K562 (cell line): Measurements from ENCODE around the gene RBPJ.

Source experiments
- ESRRB ChIP-seq: fragments of 250-450 bp; sonication (Bioruptor Pico); IDR thresholded peaks from 2 replicates; pipeline ENCODE4 v1.5.0; 2020; ENCODE audit warnings: mild to moderate bottlenecking, moderate library complexity, borderline replicate concordance
- POLR2A ChIP-seq: fragments of 450-650 bp; conservative IDR thresholded peaks from 2 replicates; pipeline ENCODE4 v1.6.1; 2016
- TF ChIP-seq, protein P1 (sequence below), 3 experiments: IDR thresholded peaks in 2 of 3; conservative IDR thresholded peaks in 1 of 3; 2 replicates each; pipeline ENCODE4 v1.5.1; 2011 to 2012; ENCODE audit warnings: low read length in 3 of 3, mild to moderate bottlenecking in 3 of 3, control low read depth in 2 of 3, improper control_type of control experiment in 1 of 3, inconsistent platforms in 1 of 3, low read depth in 1 of 3, mixed read lengths in 1 of 3, moderate library complexity in 1 of 3; ENCODE audit not compliant: insufficient read depth in 2 of 3

- TF ChIP-seq POLR2A (no peak), ESRRB (CRISPR knock-in tag) (no peak)
- TF ChIP-seq, protein P1, sequence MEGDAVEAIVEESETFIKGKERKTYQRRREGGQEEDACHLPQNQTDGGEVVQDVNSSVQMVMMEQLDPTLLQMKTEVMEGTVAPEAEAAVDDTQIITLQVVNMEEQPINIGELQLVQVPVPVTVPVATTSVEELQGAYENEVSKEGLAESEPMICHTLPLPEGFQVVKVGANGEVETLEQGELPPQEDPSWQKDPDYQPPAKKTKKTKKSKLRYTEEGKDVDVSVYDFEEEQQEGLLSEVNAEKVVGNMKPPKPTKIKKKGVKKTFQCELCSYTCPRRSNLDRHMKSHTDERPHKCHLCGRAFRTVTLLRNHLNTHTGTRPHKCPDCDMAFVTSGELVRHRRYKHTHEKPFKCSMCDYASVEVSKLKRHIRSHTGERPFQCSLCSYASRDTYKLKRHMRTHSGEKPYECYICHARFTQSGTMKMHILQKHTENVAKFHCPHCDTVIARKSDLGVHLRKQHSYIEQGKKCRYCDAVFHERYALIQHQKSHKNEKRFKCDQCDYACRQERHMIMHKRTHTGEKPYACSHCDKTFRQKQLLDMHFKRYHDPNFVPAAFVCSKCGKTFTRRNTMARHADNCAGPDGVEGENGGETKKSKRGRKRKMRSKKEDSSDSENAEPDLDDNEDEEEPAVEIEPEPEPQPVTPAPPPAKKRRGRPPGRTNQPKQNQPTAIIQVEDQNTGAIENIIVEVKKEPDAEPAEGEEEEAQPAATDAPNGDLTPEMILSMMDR (IDR thresholded peaks at IDR 0.05 in 2 of 3, conservative IDR thresholded peaks at IDR 0.05 in 1 of 3; ENCODE audit: insufficient read depth in 2 of 3, low read depth in 1 of 3, low read length in 3 of 3): no peak
Observed at GRCh38 chr4:26290321-26290720, 30.5 kb upstream of the RBPJ start.
